ENCODE data around the gene TCEA3.

- TF ChIP-seq CTCF (IDR thresholded peaks at IDR 0.05) (no peak), EP300 (IDR thresholded peaks at IDR 0.05) (no peak), POLR2AphosphoS5 (IDR thresholded peaks at IDR 0.05) (no peak)
These were observed 66.2 kb downstream of the TCEA3 start for GRCh38 chr1:23358310-23358875.

Data from esophagus muscularis mucosa (tissue), 4 donors.